HepG2 (cell line): ENCODE data around the gene GSTK1. TPM values are rescaled to one million over a fixed set of nuclear protein-coding genes. Genes with fewer than 3 reads are reported as not detected.

Experiments used
- CEBPZ ChIP-seq: IDR thresholded peaks from 2 replicates; pipeline ENCODE4 v1.6.1; 2012; ENCODE audit warnings: low read length, improper control_type of control experiment
- GLMP ChIP-seq: sonication (generic); formaldehyde crosslinking; IDR thresholded peaks from 2 replicates; pipeline ENCODE4 v1.9.0; 2021; ENCODE audit warnings: missing genetic modification reagents, mild to moderate bottlenecking, borderline replicate concordance
- IKZF5 ChIP-seq: IDR thresholded peaks from 2 replicates; pipeline ENCODE4 v1.6.1; 2018; ENCODE audit warnings: missing genetic modification reagents, mild to moderate bottlenecking, missing compliant biosample characterization
- KLF16 ChIP-seq, 2 experiments: sonication (generic) in 1 of 2; formaldehyde crosslinking in 1 of 2; IDR thresholded peaks; 2 replicates each; pipeline versions ENCODE4 v1.6.1 to v1.8.0; 2016 to 2023; ENCODE audit warnings: missing genetic modification reagents in 2 of 2, missing compliant biosample characterization in 1 of 2
- RARA ChIP-seq: IDR thresholded peaks from 2 replicates; pipeline ENCODE4 v1.6.1; 2016; ENCODE audit warnings: missing genetic modification reagents, missing compliant biosample characterization
- RBFOX2 ChIP-seq: fragments of 200-400 bp; formaldehyde crosslinking; IDR thresholded peaks from 2 replicates; pipeline ENCODE4 v1.6.1; 2017; ENCODE audit warnings: low read depth, mild to moderate bottlenecking, low read length
- REST ChIP-seq, 2 experiments: IDR thresholded peaks; 2 replicates each; pipeline ENCODE4 v1.6.1; 2011 to 2012; ENCODE audit warnings: low read length in 2 of 2, borderline replicate concordance in 1 of 2, low read depth in 1 of 2, mild to moderate bottlenecking in 1 of 2, moderate library complexity in 1 of 2
- SOX6 ChIP-seq, 2 experiments: fragments of 450-650 bp in 1 of 2; sonication (generic) in 1 of 2; formaldehyde crosslinking in 1 of 2; IDR thresholded peaks; 2 replicates each; pipeline versions ENCODE4 v1.4.0 to v1.6.1; 2017 to 2020; ENCODE audit warnings: antibody characterized with exemption in 1 of 2, mild to moderate bottlenecking in 1 of 2, missing genetic modification reagents in 1 of 2
- ZEB1 ChIP-seq: IDR thresholded peaks from 2 replicates; pipeline ENCODE4 v1.6.1; 2012; ENCODE audit warnings: mild to moderate bottlenecking, low read depth, inconsistent platforms; ENCODE audit not compliant: insufficient replicate concordance
- ZNF124 ChIP-seq: sonication (generic); formaldehyde crosslinking; IDR thresholded peaks from 2 replicates; pipeline ENCODE4 v1.4.0; 2020; ENCODE audit warnings: missing genetic modification reagents
- ZNF331 ChIP-seq: sonication (generic); formaldehyde crosslinking; IDR thresholded peaks from 2 replicates; pipeline ENCODE4 v1.4.0; 2020; ENCODE audit warnings: missing genetic modification reagents
- ZNF687 ChIP-seq: sonication (generic); formaldehyde crosslinking; IDR thresholded peaks from 2 replicates; pipeline ENCODE4 v1.5.1; 2020; ENCODE audit warnings: mild to moderate bottlenecking, missing genetic modification reagents, moderate library complexity
- ZNF772 ChIP-seq: sonication (generic); formaldehyde crosslinking; IDR thresholded peaks from 2 replicates; pipeline ENCODE4 v1.5.0; 2020; ENCODE audit warnings: mild to moderate bottlenecking, missing genetic modification reagents
- ZNF777 ChIP-seq: sonication (generic); formaldehyde crosslinking; IDR thresholded peaks from 2 replicates; pipeline ENCODE4 v1.4.0; 2020; ENCODE audit warnings: missing genetic modification reagents
- ZNF790 ChIP-seq: sonication (generic); formaldehyde crosslinking; IDR thresholded peaks from 2 replicates; pipeline ENCODE4 v1.8.0; 2022; ENCODE audit warnings: missing genetic modification reagents, mild to moderate bottlenecking, borderline replicate concordance
- polyA plus RNA-seq, 8 experiments: library from polyadenylated mRNA; depleted of rRNA in 3 of 8; stranded (reverse) in 7 of 8; unstranded in 1 of 8; fragments of >200 nt; fragmentation: Illumina TruSeq in 4 of 8; extraction: Trizol in 4 of 8; gene quantifications; 2 replicates each; pipeline versions ENCODE4 v1.2.1 to v1.2.3, GENCODE V29; 2011 to 2016; ENCODE audit warnings: low read depth in 4 of 8, missing spikeins in 1 of 8, mixed read lengths in 1 of 8; ENCODE audit not compliant: insufficient read depth in 1 of 8
- total RNA-seq, 5 experiments: library from RNA; depleted of rRNA; stranded (reverse); fragments of >200 nt; fragmentation: Illumina TruSeq; extraction: Trizol; gene quantifications; 2 replicates each; pipeline ENCODE4 v1.2.3, GENCODE V29; 2016; ENCODE audit warnings: low read depth in 1 of 5

GSTK1 gene
- total and polyA plus RNA-seq, 2 of the 13 experiments (the other 11 are each of a cell fraction or from before 2014, with no cell fraction given) = 64.6 to 92.1 TPM

- TF ChIP-seq CEBPZ (no peak), REST (IDR thresholded peaks at IDR 0.05; ENCODE audit: borderline replicate concordance in 1 of 2, low read depth in 1 of 2, low read length in 2 of 2) (no peak), ZNF331 (CRISPR knock-in tag) (peak; percentile 98), ZNF790 (CRISPR knock-in tag) (no peak), RARA (peak; percentile 60; the same call in 1 of the 2 replicates), GLMP (CRISPR knock-in tag) (no peak), ZNF687 (no peak), ZNF777 (CRISPR knock-in tag) (no peak), ZNF772 (CRISPR knock-in tag) (no peak), KLF16 (CRISPR knock-in tag; IDR thresholded peaks at IDR 0.05) (0 out of 4 replicates have a peak, but pooled peaks of 1 of the 2 experiments have one; percentile 28), IKZF5 (CRISPR knock-in tag) (peak; percentile 80; the same call in 1 of the 2 replicates), ZNF124 (CRISPR knock-in tag) (no peak), ZEB1 (no peak), RBFOX2 (no peak), SOX6 (IDR thresholded peaks at IDR 0.05) (no peak), SOX6 (CRISPR knock-in tag; IDR thresholded peaks at IDR 0.05) (peak; percentile 53)
Measured at GRCh38 chr7:143248761-143249354, 14.4 kb upstream of the GSTK1 start (continued).
